HFFc6 (cell line): ENCODE results near the gene RTKN2. TPM values are rescaled to one million over a fixed set of nuclear protein-coding genes. Genes with fewer than 3 reads are reported as not detected.

Experiments used
- DNase-seq: peaks from one replicate; pipeline ENCODE4 v3.0.0-alpha.2; 2018
- H3K27ac Mint-ChIP-seq: 2 replicates; pipeline ENCODE4 v1.8.0; 2020; ENCODE audit warnings: mild to moderate bottlenecking, mixed read lengths
- H3K27me3 Mint-ChIP-seq: 2 replicates; pipeline ENCODE4 v1.8.0; 2021; ENCODE audit warnings: mild to moderate bottlenecking, moderate library complexity, mixed read lengths; ENCODE audit not compliant: insufficient read depth
- H3K36me3 Mint-ChIP-seq: 2 replicates; pipeline ENCODE4 v1.8.0; 2021; ENCODE audit warnings: low read depth, mixed read lengths
- H3K4me1 Mint-ChIP-seq: 2 replicates; pipeline ENCODE4 v1.8.0; 2020; ENCODE audit warnings: low read depth, mixed read lengths
- H3K4me3 Mint-ChIP-seq: 2 replicates; pipeline ENCODE4 v1.8.0; 2020; ENCODE audit warnings: mild to moderate bottlenecking, moderate library complexity, mixed read lengths
- H3K9me3 Mint-ChIP-seq: 2 replicates; pipeline ENCODE4 v1.8.0; 2020; ENCODE audit warnings: mild to moderate bottlenecking, mixed read lengths
- total RNA-seq, 6 experiments: library from RNA; stranded (reverse); fragmentation: NEBNext Ultra II Directional; extraction: Animal tissue kit (Norgen Biotek cat#: 25700); gene quantifications; 2 replicates in 1 of 6; 3 replicates in 5 of 6; pipeline ENCODE4 v1.2.3, GENCODE V29; 2021
- TF ChIP-seq, protein P1 (sequence below): fragments of 200-600 bp; sonication (generic); IDR thresholded peaks from 2 replicates; pipeline ENCODE4 v1.5.0; 2021; ENCODE audit warnings: antibody characterized with exemption, mild to moderate bottlenecking

Gene RTKN2
- total RNA-seq, 6 experiments from 2014 or later: 2.9 to 5.5 (median 4.6) TPM

DNA sequence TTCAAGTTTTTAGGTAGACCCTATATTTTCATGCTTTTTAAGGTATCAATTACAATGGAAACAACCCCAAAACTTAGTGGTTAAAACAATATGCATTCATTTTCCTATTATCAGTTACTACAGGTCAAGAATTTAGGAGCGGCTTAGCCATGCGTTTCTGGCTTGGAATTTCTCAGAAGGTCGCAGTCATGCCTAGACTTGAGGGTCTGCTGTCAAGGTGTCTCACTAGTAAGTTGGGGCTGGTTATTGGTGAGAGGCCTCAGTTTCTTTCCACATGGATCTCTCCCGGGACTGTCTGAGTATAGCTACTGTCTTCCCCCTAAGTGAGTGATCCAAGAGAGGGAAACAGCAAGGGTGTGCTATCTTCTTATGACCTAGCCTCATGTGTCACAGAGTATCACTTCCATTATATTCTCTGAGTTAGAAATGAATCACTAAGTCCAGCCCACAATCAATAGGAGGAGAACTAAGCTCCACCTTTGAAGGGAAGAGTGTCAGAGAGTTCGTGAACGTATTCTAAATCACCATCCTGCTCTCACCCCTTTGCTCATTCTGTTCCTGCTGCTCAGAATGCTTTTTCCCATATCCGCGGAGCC is 80.5 kb downstream of the RTKN2 start:
- TF ChIP-seq, protein P1, sequence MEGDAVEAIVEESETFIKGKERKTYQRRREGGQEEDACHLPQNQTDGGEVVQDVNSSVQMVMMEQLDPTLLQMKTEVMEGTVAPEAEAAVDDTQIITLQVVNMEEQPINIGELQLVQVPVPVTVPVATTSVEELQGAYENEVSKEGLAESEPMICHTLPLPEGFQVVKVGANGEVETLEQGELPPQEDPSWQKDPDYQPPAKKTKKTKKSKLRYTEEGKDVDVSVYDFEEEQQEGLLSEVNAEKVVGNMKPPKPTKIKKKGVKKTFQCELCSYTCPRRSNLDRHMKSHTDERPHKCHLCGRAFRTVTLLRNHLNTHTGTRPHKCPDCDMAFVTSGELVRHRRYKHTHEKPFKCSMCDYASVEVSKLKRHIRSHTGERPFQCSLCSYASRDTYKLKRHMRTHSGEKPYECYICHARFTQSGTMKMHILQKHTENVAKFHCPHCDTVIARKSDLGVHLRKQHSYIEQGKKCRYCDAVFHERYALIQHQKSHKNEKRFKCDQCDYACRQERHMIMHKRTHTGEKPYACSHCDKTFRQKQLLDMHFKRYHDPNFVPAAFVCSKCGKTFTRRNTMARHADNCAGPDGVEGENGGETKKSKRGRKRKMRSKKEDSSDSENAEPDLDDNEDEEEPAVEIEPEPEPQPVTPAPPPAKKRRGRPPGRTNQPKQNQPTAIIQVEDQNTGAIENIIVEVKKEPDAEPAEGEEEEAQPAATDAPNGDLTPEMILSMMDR: no peak
- no peak overlapping the region for H3K27ac Mint-ChIP-seq
- no peak overlapping the region for H3K4me3 Mint-ChIP-seq
- H3K4me1 Mint-ChIP-seq: peaks cover 6% of the 10 kb centered on the region; the same call in 1 of the 2 replicates
- H3K27me3 Mint-ChIP-seq: no peaks in the 10 kb centered on the region
- no peak for DNase-seq
- no peaks in the 10 kb centered on the region for H3K36me3 Mint-ChIP-seq
- no peaks in the 10 kb centered on the region for H3K9me3 Mint-ChIP-seq

DNA sequence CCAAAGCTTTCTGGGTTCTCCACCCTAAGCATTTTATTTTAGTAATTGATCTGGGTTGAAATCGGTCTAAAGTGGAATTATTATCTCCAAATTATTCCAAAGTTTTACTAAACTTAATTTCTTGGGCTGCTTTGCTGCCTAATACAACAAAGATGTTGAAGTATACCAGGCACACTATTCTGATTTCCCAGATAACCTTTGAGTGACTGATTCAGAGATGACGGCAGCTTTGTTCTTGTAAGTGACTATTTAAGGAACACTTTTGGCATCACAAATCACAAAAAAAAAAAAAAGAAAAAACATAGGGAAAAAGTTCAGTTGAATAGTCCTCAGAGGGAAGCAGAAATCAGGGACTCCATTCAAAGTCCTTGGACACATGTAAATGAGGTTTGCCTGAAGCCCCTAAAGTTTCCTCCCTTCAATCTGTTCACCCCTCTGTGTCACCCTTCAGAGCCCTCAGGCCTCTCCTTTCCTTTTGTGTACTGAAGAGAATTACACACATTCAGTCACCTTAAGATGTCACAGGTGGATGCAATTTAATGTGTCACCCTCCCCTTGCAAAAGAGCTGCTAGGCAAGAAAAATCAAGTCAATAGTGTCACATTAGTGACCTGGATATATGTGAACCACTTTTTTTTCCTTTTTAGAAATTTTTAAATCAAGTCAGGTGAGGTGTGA is 81.5 kb downstream of the RTKN2 start:
- Mint-ChIP-seq H3K4me1 (peaks cover 6% of the 10 kb centered on the region; the same call in 1 of the 2 replicates), H3K36me3 (no peaks in the 10 kb centered on the region), H3K27me3 (no peaks in the 10 kb centered on the region), H3K4me3 (no peak overlapping the region), H3K9me3 (no peaks in the 10 kb centered on the region), H3K27ac (no peak overlapping the region)
- DNase-seq: no peak
- TF ChIP-seq, protein P1: no peak

DNA sequence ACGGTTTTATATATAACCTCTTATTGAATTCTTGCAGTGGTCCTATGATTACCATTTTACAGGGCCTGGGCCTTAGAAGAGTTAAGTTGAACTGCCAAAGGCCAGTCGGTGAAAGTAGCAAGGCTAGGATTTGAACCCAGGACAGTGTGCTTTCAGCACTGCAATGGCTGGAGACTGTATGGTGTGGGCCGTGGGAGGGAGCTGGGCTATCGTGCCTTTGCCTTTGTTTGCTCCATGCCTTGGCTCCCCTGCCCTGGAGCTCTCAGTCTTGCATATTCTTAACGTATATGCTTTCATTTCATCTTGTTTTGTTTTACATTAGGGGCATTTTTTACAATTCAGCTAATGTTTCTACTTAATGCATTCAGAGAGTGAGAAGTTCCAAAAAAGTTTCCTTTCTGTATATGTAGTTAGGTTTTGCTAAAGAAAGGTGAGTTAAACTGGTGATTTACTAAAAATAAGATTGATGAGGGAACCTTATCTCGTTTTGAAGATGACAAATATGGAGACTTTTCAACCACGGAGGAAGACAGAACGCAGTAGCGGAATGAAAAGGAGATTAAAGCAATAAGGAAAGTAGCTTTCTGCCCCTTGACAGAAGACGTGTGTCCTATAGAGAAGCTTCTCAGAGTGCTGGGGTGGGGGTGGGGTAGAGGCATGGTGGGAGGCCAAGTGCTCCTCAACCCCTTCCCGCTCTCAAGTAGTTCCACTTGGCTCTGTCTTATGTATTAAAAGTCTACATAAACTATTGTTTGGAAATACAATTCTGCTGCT is 82.5 kb downstream of the RTKN2 start:
- no peak overlapping the region for H3K27ac Mint-ChIP-seq
- TF ChIP-seq, protein P1: no peak
- H3K4me3 Mint-ChIP-seq: no peak overlapping the region

DNA sequence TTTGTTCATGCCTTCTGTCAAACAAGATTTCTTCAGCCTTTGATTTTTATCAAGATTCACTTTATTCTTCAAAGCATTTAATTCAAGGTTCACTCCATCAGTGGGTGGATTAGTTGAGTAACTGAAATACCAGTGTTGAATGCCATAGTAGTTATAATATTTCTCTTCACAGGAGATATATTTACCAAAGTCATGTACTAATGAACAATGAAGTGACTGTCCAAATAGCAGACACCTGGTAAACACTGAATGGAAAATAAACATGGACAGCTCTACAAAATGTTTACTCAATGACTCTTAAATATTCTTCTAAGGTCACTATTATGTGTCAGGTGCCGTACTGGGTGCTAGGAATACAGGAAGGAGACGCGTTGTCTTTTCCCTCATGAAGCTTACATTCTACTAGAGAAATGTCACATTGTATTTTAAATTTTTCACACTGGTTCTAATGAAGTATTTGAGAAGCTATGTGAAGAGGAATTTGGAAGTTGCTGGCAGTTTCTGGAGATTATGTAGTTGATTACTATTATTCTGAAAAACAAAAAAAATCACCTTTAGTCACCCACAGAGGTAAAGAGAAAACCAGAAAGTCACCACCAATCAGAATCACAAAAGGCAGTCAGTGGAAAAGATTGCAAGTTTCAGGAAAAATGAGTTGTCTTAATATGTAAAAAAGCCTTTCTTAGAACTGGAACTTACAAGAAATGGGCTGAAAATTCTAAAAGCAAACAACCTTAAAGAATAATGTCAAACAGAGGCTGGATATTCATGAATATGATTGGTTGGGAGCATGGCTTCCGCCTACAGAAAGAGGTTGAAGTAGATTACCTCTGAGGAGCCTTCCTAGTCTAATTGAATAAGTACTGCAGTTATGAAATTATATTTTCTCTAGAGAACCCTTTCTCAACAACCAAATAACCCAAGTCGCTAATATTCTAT is 84.5 kb downstream of the RTKN2 start:
- H3K4me3 Mint-ChIP-seq: no peak overlapping the region
- H3K36me3 Mint-ChIP-seq: peaks cover 9% of the 10 kb centered on the region
- H3K9me3 Mint-ChIP-seq: peaks cover 4% of the 10 kb centered on the region; the same call in 1 of the 2 replicates
- DNase-seq: no peak
- H3K4me1 Mint-ChIP-seq: peaks cover 3% of the 10 kb centered on the region; the same call in 1 of the 2 replicates
- H3K27me3 Mint-ChIP-seq: no peaks in the 10 kb centered on the region
- H3K27ac Mint-ChIP-seq: no peak overlapping the region
- TF ChIP-seq, protein P1: no peak

More for the DNA sequence above, 82.5 kb downstream of the RTKN2 start:
- no peak for DNase-seq
- peaks cover 6% of the 10 kb centered on the region; the same call in 1 of the 2 replicates for H3K4me1 Mint-ChIP-seq
- H3K9me3 Mint-ChIP-seq: no peaks in the 10 kb centered on the region; the same call in 1 of the 2 replicates
- H3K36me3 Mint-ChIP-seq: peaks cover 2% of the 10 kb centered on the region; the same call in 1 of the 2 replicates
- H3K27me3 Mint-ChIP-seq: no peaks in the 10 kb centered on the region

DNA sequence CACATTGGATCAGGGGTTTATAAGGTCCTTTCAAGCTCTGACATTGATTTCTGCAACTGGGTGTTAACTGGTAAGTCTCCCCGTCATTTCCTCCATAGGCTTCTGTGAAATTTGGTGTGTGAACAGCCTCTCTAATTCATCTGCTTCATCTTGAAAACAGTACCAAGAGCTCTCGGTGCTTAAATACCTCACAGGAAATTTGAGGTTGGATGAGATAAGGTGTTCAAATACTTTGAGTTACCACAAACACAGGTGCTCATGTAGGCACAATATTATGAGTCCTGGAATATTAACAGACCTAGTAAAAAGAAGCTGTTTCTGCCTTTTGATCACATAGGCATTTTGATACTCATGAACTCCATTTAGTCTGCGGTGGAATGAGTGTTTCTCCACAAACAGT is 85.2 kb downstream of the RTKN2 start:
- no peak for DNase-seq
- H3K36me3 Mint-ChIP-seq: peaks cover 9% of the 10 kb centered on the region
- H3K4me3 Mint-ChIP-seq: no peak overlapping the region
- TF ChIP-seq, protein P1: no peak
- no peak overlapping the region for H3K27ac Mint-ChIP-seq
- H3K9me3 Mint-ChIP-seq: peaks cover 4% of the 10 kb centered on the region; the same call in 1 of the 2 replicates
- H3K4me1 Mint-ChIP-seq: 0 out of 2 replicates have a peak, but pooled peaks cover 3% of the 10 kb centered on the region
- no peaks in the 10 kb centered on the region for H3K27me3 Mint-ChIP-seq
